Hematopoietic multipotent progenitor cell treated with erythropoietin and hydrocortisone succinate and interleukin-3 and kit ligand, for 6 days (in vitro differentiated cells): Measurements from ENCODE around the gene UEVLD.
"Not testable (repeated sequence)": the region's sequence is repeated elsewhere in the genome, so short reads cannot be mapped to it uniquely, and the experiment has no call there.

Experiments
- DNase-seq: peaks from one replicate; pipeline ENCODE4 v3.0.0-alpha.2; 2015

UEVLD gene

GRCh38 chr11:18588297-18589252 lies at the start of gene UEVLD:
TSS of gene UEVLD (minus strand) at chr11:18588734. CDS start at chr11:18588654, 80 bp downstream.
- DNase-seq = peak; percentile 84

GRCh38 chr11:18634140-18635032 lies 45.9 kb upstream of the UEVLD start, which contains the start of gene SPTY2D1:
TSS of gene SPTY2D1 (minus strand) at chr11:18634342. CDS start at chr11:18634257, 85 bp downstream.
- DNase-seq = peak; percentile 100

- DNase-seq = peak; percentile 71
These were observed 45.0 kb upstream of the UEVLD start for GRCh38 chr11:18633256-18634139.

- no peak for DNase-seq
These were observed 44.3 kb upstream of the UEVLD start for GRCh38 chr11:18632841-18633240.

GRCh38 chr11:18624161-18624560 lies 35.6 kb upstream of the UEVLD start:
- DNase-seq = no peak

- DNase-seq = no peak
These were observed 35.2 kb upstream of the UEVLD start for GRCh38 chr11:18623707-18624106.

- DNase-seq = no peak
These were observed 29.9 kb upstream of the UEVLD start for GRCh38 chr11:18618342-18619025.

- peak; percentile 52 for DNase-seq
These were observed 29.3 kb upstream of the UEVLD start for GRCh38 chr11:18617688-18618341.

- DNase-seq = peak; percentile 74
These were observed 27.3 kb upstream of the UEVLD start for GRCh38 chr11:18615628-18616392.

GRCh38 chr11:18614667-18615066 lies 26.1 kb upstream of the UEVLD start:
- DNase-seq = no peak

GRCh38 chr11:18612394-18612793 lies 23.9 kb upstream of the UEVLD start:
- DNase-seq = no peak

GRCh38 chr11:18611196-18611595 lies 22.7 kb upstream of the UEVLD start:
- no peak for DNase-seq

- DNase-seq = peak; percentile 51
These were observed 19.8 kb upstream of the UEVLD start for GRCh38 chr11:18608376-18608775.

- no peak for DNase-seq
These were observed 12.5 kb upstream of the UEVLD start for GRCh38 chr11:18600915-18601569.

- no peak for DNase-seq
These were observed 11.3 kb upstream of the UEVLD start, which contains the start of gene MISFA for GRCh38 chr11:18599739-18600230. TSS of gene MISFA (plus strand) at chr11:18599789. CDS start at chr11:18599929, 140 bp downstream.

GRCh38 chr11:18594999-18595749 lies 6.6 kb upstream of the UEVLD start:
- no peak for DNase-seq

- not testable (repeated sequence) for DNase-seq
These were observed 5.6 kb upstream of the UEVLD start for GRCh38 chr11:18594088-18594487.

- no peak for DNase-seq
These were observed 2.0 kb upstream of the UEVLD start for GRCh38 chr11:18590571-18590970.

GRCh38 chr11:18581825-18582224 lies 6.7 kb downstream of the UEVLD start:
- DNase-seq = no peak
